Fibroblast of the aortic adventitia (primary cell): ENCODE results near the gene PGLYRP2. TPM values are rescaled to one million over a fixed set of nuclear protein-coding genes. Genes with fewer than 3 reads are reported as not detected.

Experiments
- DNase-seq: peaks from one replicate; pipeline ENCODE4 v3.0.0-alpha.2; 2010; ENCODE audit warnings: low read depth
- H3K4me3 ChIP-seq: 2 replicates; pipeline ENCODE4 v1.5.1; 2011; ENCODE audit warnings: low read depth, mild to moderate bottlenecking, control low read depth, low read length, moderate library complexity
- total RNA-seq: library from RNA; depleted of rRNA; stranded (reverse); fragments of >200 nt; gene quantifications from 2 replicates; pipeline ENCODE4 v1.2.3, GENCODE V29; 2012; ENCODE audit warnings: low replicate concordance
- TF ChIP-seq, protein P1 (sequence below): IDR thresholded peaks from 2 replicates; pipeline ENCODE4 v1.5.1; 2011; ENCODE audit warnings: mild to moderate bottlenecking, low read length, control low read depth, inconsistent platforms; ENCODE audit not compliant: insufficient read depth

Gene PGLYRP2
- total RNA-seq, 1 donor: not detected

DNA sequence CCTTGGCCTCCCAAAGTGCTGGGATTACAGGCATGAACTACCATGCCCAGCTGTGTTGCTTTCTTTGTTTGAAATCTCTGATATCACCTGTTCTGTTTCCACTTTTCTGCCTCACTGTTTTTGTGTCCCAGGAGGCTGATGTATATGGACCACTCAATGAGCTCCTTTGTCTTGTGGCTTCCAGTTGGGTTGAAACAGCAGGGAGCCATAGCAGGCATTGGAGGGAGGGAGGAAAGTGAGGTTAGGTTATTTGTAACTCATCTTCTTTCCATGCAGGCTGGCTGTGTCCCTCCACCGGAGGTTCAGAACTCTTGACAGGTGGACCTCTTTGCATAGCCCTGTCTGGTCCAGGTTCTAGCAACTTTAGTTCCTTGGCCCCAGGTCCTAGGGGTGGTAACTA lies 23.0 kb upstream of the PGLYRP2 start:
- DNase-seq: no peak
- TF ChIP-seq, protein P1, sequence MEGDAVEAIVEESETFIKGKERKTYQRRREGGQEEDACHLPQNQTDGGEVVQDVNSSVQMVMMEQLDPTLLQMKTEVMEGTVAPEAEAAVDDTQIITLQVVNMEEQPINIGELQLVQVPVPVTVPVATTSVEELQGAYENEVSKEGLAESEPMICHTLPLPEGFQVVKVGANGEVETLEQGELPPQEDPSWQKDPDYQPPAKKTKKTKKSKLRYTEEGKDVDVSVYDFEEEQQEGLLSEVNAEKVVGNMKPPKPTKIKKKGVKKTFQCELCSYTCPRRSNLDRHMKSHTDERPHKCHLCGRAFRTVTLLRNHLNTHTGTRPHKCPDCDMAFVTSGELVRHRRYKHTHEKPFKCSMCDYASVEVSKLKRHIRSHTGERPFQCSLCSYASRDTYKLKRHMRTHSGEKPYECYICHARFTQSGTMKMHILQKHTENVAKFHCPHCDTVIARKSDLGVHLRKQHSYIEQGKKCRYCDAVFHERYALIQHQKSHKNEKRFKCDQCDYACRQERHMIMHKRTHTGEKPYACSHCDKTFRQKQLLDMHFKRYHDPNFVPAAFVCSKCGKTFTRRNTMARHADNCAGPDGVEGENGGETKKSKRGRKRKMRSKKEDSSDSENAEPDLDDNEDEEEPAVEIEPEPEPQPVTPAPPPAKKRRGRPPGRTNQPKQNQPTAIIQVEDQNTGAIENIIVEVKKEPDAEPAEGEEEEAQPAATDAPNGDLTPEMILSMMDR: no peak
- H3K4me3 ChIP-seq: no peak overlapping the region

GRCh38 chr19:15501596-15501995 lies 22.3 kb upstream of the PGLYRP2 start:
- no peak overlapping the region for H3K4me3 ChIP-seq
- no peak for DNase-seq
- TF ChIP-seq, protein P1: no peak

GRCh38 chr19:15498910-15499309 lies 19.6 kb upstream of the PGLYRP2 start:
- DNase-seq: no peak
- TF ChIP-seq, protein P1: no peak
- no peak overlapping the region for H3K4me3 ChIP-seq

- no peak overlapping the region for H3K4me3 ChIP-seq
- TF ChIP-seq, protein P1: no peak
- DNase-seq: no peak
Observed at GRCh38 chr19:15498156-15498858, 19.0 kb upstream of the PGLYRP2 start.

DNA sequence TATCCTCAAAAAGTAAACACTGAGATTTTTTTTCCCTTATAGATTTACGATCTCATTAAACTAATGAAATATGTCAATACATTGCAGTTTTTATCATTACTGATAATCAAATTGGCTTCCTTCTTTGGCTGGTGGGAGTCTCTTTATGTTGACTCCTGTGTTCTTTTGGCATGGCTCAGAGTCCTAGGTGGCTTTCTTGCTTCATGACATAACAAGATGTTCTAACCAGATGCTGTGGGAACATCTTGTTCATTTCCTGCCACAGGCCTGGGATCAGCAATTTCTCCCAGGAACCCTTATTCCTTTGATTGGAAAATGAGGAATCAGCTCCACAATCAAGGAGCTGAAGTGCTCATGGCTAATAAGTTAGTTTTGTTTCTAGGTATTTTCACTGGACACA lies 15.8 kb upstream of the PGLYRP2 start:
- DNase-seq: no peak
- TF ChIP-seq, protein P1: no peak
- no peak overlapping the region for H3K4me3 ChIP-seq

- TF ChIP-seq, protein P1: no peak
- no peak overlapping the region for H3K4me3 ChIP-seq
- DNase-seq: peak; percentile 51
Observed at GRCh38 chr19:15488489-15489226, 9.4 kb upstream of the PGLYRP2 start.
